WTC11 (cell line): ENCODE data around the gene SBF2. TPM values are rescaled to one million over a fixed set of nuclear protein-coding genes. Genes with fewer than 3 reads are reported as not detected.

Source experiments
- ATAC-seq: fragments of 200-7000 bp; cut with Tn5 transposase; 2 replicates; pipeline ENCODE4 v1.10.0; 2021; ENCODE audit warnings: mild to moderate bottlenecking, moderate library complexity
- CTCF ChIA-PET: fragments of 300-600 bp; sonication (Branson Sonifier 250); formaldehyde crosslinking; loops from one replicate; lab custom pipeline; 2021; ENCODE audit warnings: antibody characterized with exemption; lab: Charles Lee
- POLR2A ChIA-PET: fragments of 350-600 bp; sonication (Branson Sonifier 250); formaldehyde crosslinking; loops from one replicate; lab custom pipeline; 2021; ENCODE audit warnings: antibody characterized with exemption; lab: Charles Lee
- DNase-seq: peaks from one replicate; pipeline ENCODE4 v3.0.0; 2021; ENCODE audit warnings: low spot score
- H3K27ac Mint-ChIP-seq: 2 replicates; pipeline ENCODE4 v1.8.0; 2021; ENCODE audit warnings: mixed read lengths
- H3K27me3 Mint-ChIP-seq: 2 replicates; pipeline ENCODE4 v1.8.0; 2021; ENCODE audit warnings: low read depth, mild to moderate bottlenecking, moderate library complexity, mixed read lengths
- H3K36me3 Mint-ChIP-seq: 2 replicates; pipeline ENCODE4 v1.8.0; 2021; ENCODE audit warnings: mixed read lengths
- H3K4me1 Mint-ChIP-seq: 2 replicates; pipeline ENCODE4 v1.8.0; 2022; ENCODE audit warnings: mixed read lengths
- H3K4me3 Mint-ChIP-seq: 2 replicates; pipeline ENCODE4 v1.8.0; 2021; ENCODE audit warnings: mild to moderate bottlenecking, moderate library complexity, mixed read lengths
- H3K9me3 Mint-ChIP-seq: 2 replicates; pipeline ENCODE4 v1.8.0; 2021; ENCODE audit warnings: mixed read lengths
- ATF2 ChIP-seq: sonication (generic); formaldehyde crosslinking; IDR thresholded peaks from 2 replicates; pipeline ENCODE4 v1.8.1; 2022; ENCODE audit warnings: low read depth, missing genetic modification reagents, borderline replicate concordance
- ATF3 ChIP-seq: sonication (generic); formaldehyde crosslinking; conservative IDR thresholded peaks from 2 replicates; pipeline ENCODE4 v1.8.1; 2022; ENCODE audit warnings: mild to moderate bottlenecking, missing genetic modification reagents
- CREB1 ChIP-seq: sonication (generic); formaldehyde crosslinking; IDR thresholded peaks from 2 replicates; pipeline ENCODE4 v1.8.0; 2023; ENCODE audit warnings: mild to moderate bottlenecking, missing genetic modification reagents
- ELF4 ChIP-seq: sonication (generic); formaldehyde crosslinking; IDR thresholded peaks from 2 replicates; pipeline ENCODE4 v1.8.1; 2022; ENCODE audit warnings: low read depth, mild to moderate bottlenecking, moderate library complexity, missing genetic modification reagents
- ESRRA ChIP-seq: sonication (generic); formaldehyde crosslinking; IDR thresholded peaks from 2 replicates; pipeline ENCODE4 v1.8.1; 2022; ENCODE audit warnings: mild to moderate bottlenecking, missing genetic modification reagents, borderline replicate concordance
- ETV6 ChIP-seq: sonication (generic); formaldehyde crosslinking; IDR thresholded peaks from 2 replicates; pipeline ENCODE4 v1.8.1; 2022; ENCODE audit warnings: mild to moderate bottlenecking, missing genetic modification reagents
- FOXP4 ChIP-seq: sonication (generic); formaldehyde crosslinking; IDR thresholded peaks from 2 replicates; pipeline ENCODE4 v1.8.0; 2022; ENCODE audit warnings: mild to moderate bottlenecking, missing genetic modification reagents
- GTF2I ChIP-seq: fragments of 250-450 bp; sonication (Bioruptor Pico); conservative IDR thresholded peaks from 2 replicates; pipeline ENCODE4 v1.4.0; 2021; ENCODE audit warnings: mild to moderate bottlenecking
- IRF1 ChIP-seq: sonication (generic); formaldehyde crosslinking; IDR thresholded peaks from 2 replicates; pipeline ENCODE4 v1.8.0; 2023; ENCODE audit warnings: missing genetic modification reagents
- IRF2 ChIP-seq: sonication (generic); formaldehyde crosslinking; IDR thresholded peaks from 2 replicates; pipeline ENCODE4 v1.8.0; 2022; ENCODE audit warnings: low read depth, missing genetic modification reagents, borderline replicate concordance
- KAT7 ChIP-seq: sonication (generic); formaldehyde crosslinking; IDR thresholded peaks from 2 replicates; pipeline ENCODE4 v1.8.1; 2023; ENCODE audit warnings: missing genetic modification reagents, mild to moderate bottlenecking, borderline replicate concordance
- NFYB ChIP-seq: sonication (generic); formaldehyde crosslinking; conservative IDR thresholded peaks from 2 replicates; pipeline ENCODE4 v1.8.0; 2022; ENCODE audit warnings: low read depth, missing genetic modification reagents
- PRDM15 ChIP-seq: sonication (generic); formaldehyde crosslinking; IDR thresholded peaks from 2 replicates; pipeline ENCODE4 v1.8.0; 2022; ENCODE audit warnings: missing genetic modification reagents
- SMAD3 ChIP-seq: sonication (generic); formaldehyde crosslinking; IDR thresholded peaks from 2 replicates; pipeline ENCODE4 v1.8.0; 2022; ENCODE audit warnings: missing genetic modification reagents, mild to moderate bottlenecking, borderline replicate concordance
- TCF7 ChIP-seq: sonication (generic); formaldehyde crosslinking; IDR thresholded peaks from 2 replicates; pipeline ENCODE4 v1.8.0; 2022; ENCODE audit warnings: mild to moderate bottlenecking, low read depth, missing genetic modification reagents, moderate library complexity
- TP53 ChIP-seq: sonication (generic); formaldehyde crosslinking; IDR thresholded peaks from 2 replicates; pipeline ENCODE4 v1.8.1; 2023; ENCODE audit warnings: mild to moderate bottlenecking, missing genetic modification reagents
- ZNF121 ChIP-seq: sonication (generic); formaldehyde crosslinking; IDR thresholded peaks from 2 replicates; pipeline ENCODE4 v1.8.0; 2023; ENCODE audit warnings: missing genetic modification reagents
- ZNF219 ChIP-seq: sonication (generic); formaldehyde crosslinking; IDR thresholded peaks from 2 replicates; pipeline ENCODE4 v1.8.0; 2023; ENCODE audit warnings: missing genetic modification reagents, mild to moderate bottlenecking, borderline replicate concordance
- ZNF281 ChIP-seq: sonication (generic); formaldehyde crosslinking; IDR thresholded peaks from 2 replicates; pipeline ENCODE4 v1.8.0; 2023; ENCODE audit warnings: mild to moderate bottlenecking, missing genetic modification reagents
- ZNF671 ChIP-seq: fragments of 250-450 bp; sonication (Bioruptor Pico); IDR thresholded peaks from 2 replicates; pipeline ENCODE4 v1.8.0; 2021; ENCODE audit warnings: mild to moderate bottlenecking
- total RNA-seq: library from RNA; stranded (reverse); gene quantifications from 3 replicates; pipeline ENCODE4 v1.2.3, GENCODE V29; 2021

The SBF2 gene
- total RNA-seq, 1 experiment from 2014 or later: 47.6 TPM

GRCh38 chr11:10044618-10045017, 249.4 kb downstream of the SBF2 start (continued):
- TF ChIP-seq ATF2 (CRISPR knock-in tag): no peak
- TF ChIP-seq CREB1: no peak
- TF ChIP-seq GTF2I (CRISPR knock-in tag): no peak
- TF ChIP-seq SMAD3 (CRISPR knock-in tag): no peak
- no peak for TF ChIP-seq FOXP4 (CRISPR knock-in tag)

GRCh38 chr11:10042699-10043098, 251.3 kb downstream of the SBF2 start:
- peaks cover 41% of the 10 kb centered on the region for H3K36me3 Mint-ChIP-seq
- no peaks in the 10 kb centered on the region; the same call in 1 of the 2 replicates for H3K27me3 Mint-ChIP-seq
- ATAC-seq (no peak), DNase-seq (no peak)
- H3K4me1 Mint-ChIP-seq: peaks cover 8% of the 10 kb centered on the region
- POLR2A ChIA-PET: no interaction called here
- no peak for TF ChIP-seq ZNF219 (CRISPR knock-in tag)
- TF ChIP-seq PRDM15 (CRISPR knock-in tag): no peak
- TF ChIP-seq NFYB (CRISPR knock-in tag): no peak
- TF ChIP-seq FOXP4 (CRISPR knock-in tag): no peak
- TF ChIP-seq ZNF121: no peak
- TF ChIP-seq ESRRA (CRISPR knock-in tag): no peak
- peaks cover 21% of the 10 kb centered on the region for H3K9me3 Mint-ChIP-seq
- no peak overlapping the region; the same call in 1 of the 2 replicates for H3K4me3 Mint-ChIP-seq
- CTCF ChIA-PET: no interaction called here
- H3K27ac Mint-ChIP-seq: no peak overlapping the region

GRCh38 chr11:10041748-10042446, 252.1 kb downstream of the SBF2 start:
- Mint-ChIP-seq H3K27me3 (no peaks in the 10 kb centered on the region; the same call in 1 of the 2 replicates), H3K9me3 (peaks cover 19% of the 10 kb centered on the region), H3K4me1 (peaks cover 8% of the 10 kb centered on the region), H3K27ac (peak overlapping the region; percentile 15; the same call in 1 of the 2 replicates), H3K4me3 (no peak overlapping the region), H3K36me3 (peaks cover 39% of the 10 kb centered on the region)
- ChIA-PET POLR2A (no interaction called here), CTCF (no interaction called here)
- no peak for ATAC-seq
- DNase-seq: no peak
- no peak for TF ChIP-seq ELF4 (CRISPR knock-in tag)
- TF ChIP-seq TCF7: no peak
- no peak for TF ChIP-seq IRF2 (CRISPR knock-in tag)
- no peak for TF ChIP-seq ATF3 (CRISPR knock-in tag)
- no peak for TF ChIP-seq KAT7 (CRISPR knock-in tag)
- no peak for TF ChIP-seq IRF1 (CRISPR knock-in tag)
- no peak for TF ChIP-seq ZNF281 (CRISPR knock-in tag)
- TF ChIP-seq ESRRA (CRISPR knock-in tag): no peak
- TF ChIP-seq ETV6 (CRISPR knock-in tag): no peak
- no peak for TF ChIP-seq ZNF671 (CRISPR knock-in tag)
- no peak for TF ChIP-seq TP53 (CRISPR knock-in tag)
